ENCODE results near the gene ZG16.

ZG16 gene

GRCh38 chr16:29811170-29811895 is 33.3 kb downstream of the ZG16 start:
- no peak for TF ChIP-seq CTCF (IDR thresholded peaks at IDR 0.05; ENCODE audit: low read depth, low read length)
- DNase-seq (ENCODE audit: extremely low read depth, low read depth): peak; percentile 94

- no peak for TF ChIP-seq CTCF (IDR thresholded peaks at IDR 0.05; ENCODE audit: low read depth, low read length)
- DNase-seq (ENCODE audit: extremely low read depth, low read depth): no peak
These were observed 34.0 kb downstream of the ZG16 start, which contains the start of gene PRRT2 for GRCh38 chr16:29811896-29812665. Gene PRRT2 (plus strand): TSS chr16:29812193. CDS start chr16:29813055, 862 bp downstream.

- no peak for DNase-seq (ENCODE audit: extremely low read depth, low read depth)
These were observed 34.9 kb downstream of the ZG16 start for GRCh38 chr16:29812754-29813643.

GRCh38 chr16:29813644-29814562 is 35.8 kb downstream of the ZG16 start:
- no peak for DNase-seq (ENCODE audit: extremely low read depth, low read depth)
- no peak for TF ChIP-seq CTCF (IDR thresholded peaks at IDR 0.05; ENCODE audit: low read depth, low read length)

More at GRCh38 chr16:29812754-29813643, 34.9 kb downstream of the ZG16 start:
- TF ChIP-seq CTCF (IDR thresholded peaks at IDR 0.05; ENCODE audit: low read depth, low read length): no peak

GRCh38 chr16:29814592-29814991 is 36.5 kb downstream of the ZG16 start:
- no peak for TF ChIP-seq CTCF (IDR thresholded peaks at IDR 0.05; ENCODE audit: low read depth, low read length)
- no peak for DNase-seq (ENCODE audit: extremely low read depth, low read depth)

- no peak for DNase-seq (ENCODE audit: extremely low read depth, low read depth)
- no peak for TF ChIP-seq CTCF (IDR thresholded peaks at IDR 0.05; ENCODE audit: low read depth, low read length)
These were observed 37.1 kb downstream of the ZG16 start for GRCh38 chr16:29815032-29815721.

All from AG09319 (cell line).